Spleen (tissue), 7 donors: ENCODE results near the gene EVI5L.

ENCODE experiments used
- POLR2A ChIP-seq, 3 donors: fragments of 450-650 bp; IDR thresholded peaks; one replicate each; pipeline ENCODE4 v1.5.1; 2017; ENCODE audit warnings: antibody characterized with exemption in 3 of 3, mild to moderate bottlenecking in 1 of 3
- TF ChIP-seq, protein P1 (sequence below), 11 experiments: fragments of 200-600 bp in 7 of 11; fragments of 450-650 bp in 4 of 11; sonication (generic) in 4 of 11; IDR thresholded peaks in 8 of 11; conservative IDR thresholded peaks in 3 of 11; 1 replicate in 7 of 11; 2 replicates in 4 of 11; pipeline versions ENCODE4 v1.4.0 to v1.8.0; 2016 to 2021; ENCODE audit warnings: antibody characterized with exemption in 11 of 11, inconsistent platforms in 4 of 11, mild to moderate bottlenecking in 1 of 11
- donor health status: DM: no; HTN: no; CAD: no; lungs with moderate emphysema.
- donor health status: DM: no; HTN: no; CAD: no.
- donor health status: DM: no; HTN: no; CAD: no.

DNA sequence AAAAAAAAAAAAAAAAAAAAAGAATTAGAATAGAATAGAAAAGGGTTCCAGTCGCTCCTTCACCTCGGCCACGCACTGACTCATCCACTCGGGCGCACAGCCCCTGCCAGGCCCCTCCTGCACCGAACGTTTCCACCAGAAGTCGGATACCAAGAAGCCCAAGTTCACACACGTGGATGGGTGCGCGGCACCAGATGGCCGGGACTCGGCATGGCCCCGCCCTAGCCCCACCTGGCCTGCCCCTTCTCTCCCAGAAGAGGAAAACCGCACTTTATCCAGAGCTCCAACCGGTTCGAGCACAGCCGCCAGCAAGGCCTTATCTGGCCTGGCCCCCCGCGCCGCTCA is 38.3 kb downstream of the EVI5L start:
- TF ChIP-seq, protein P1, sequence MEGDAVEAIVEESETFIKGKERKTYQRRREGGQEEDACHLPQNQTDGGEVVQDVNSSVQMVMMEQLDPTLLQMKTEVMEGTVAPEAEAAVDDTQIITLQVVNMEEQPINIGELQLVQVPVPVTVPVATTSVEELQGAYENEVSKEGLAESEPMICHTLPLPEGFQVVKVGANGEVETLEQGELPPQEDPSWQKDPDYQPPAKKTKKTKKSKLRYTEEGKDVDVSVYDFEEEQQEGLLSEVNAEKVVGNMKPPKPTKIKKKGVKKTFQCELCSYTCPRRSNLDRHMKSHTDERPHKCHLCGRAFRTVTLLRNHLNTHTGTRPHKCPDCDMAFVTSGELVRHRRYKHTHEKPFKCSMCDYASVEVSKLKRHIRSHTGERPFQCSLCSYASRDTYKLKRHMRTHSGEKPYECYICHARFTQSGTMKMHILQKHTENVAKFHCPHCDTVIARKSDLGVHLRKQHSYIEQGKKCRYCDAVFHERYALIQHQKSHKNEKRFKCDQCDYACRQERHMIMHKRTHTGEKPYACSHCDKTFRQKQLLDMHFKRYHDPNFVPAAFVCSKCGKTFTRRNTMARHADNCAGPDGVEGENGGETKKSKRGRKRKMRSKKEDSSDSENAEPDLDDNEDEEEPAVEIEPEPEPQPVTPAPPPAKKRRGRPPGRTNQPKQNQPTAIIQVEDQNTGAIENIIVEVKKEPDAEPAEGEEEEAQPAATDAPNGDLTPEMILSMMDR (IDR thresholded peaks at IDR 0.05 in 8 of 11, conservative IDR thresholded peaks at IDR 0.05 in 3 of 11): no peak
- TF ChIP-seq POLR2A (IDR thresholded peaks at IDR 0.05): no peak
